Measurements from ENCODE around the gene ABCA4.

Gene ABCA4

GRCh38 chr1:94104776-94105580, 16.0 kb downstream of the ABCA4 start:
- DNase-seq (ENCODE audit: low read depth) = no peak

GRCh38 chr1:94104127-94104684, 16.7 kb downstream of the ABCA4 start:
- DNase-seq (ENCODE audit: low read depth) = no peak

GRCh38 chr1:94103608-94104007, 17.3 kb downstream of the ABCA4 start:
- DNase-seq (ENCODE audit: low read depth) = no peak

- DNase-seq (ENCODE audit: low read depth) = no peak
Observed at GRCh38 chr1:94101613-94102525, 19.1 kb downstream of the ABCA4 start.

- no peak for DNase-seq (ENCODE audit: low read depth)
Observed at GRCh38 chr1:94100785-94101612, 19.9 kb downstream of the ABCA4 start.

GRCh38 chr1:94100129-94100784, 20.7 kb downstream of the ABCA4 start:
- no peak for DNase-seq (ENCODE audit: low read depth)

GRCh38 chr1:94099303-94099702, 21.6 kb downstream of the ABCA4 start:
- DNase-seq (ENCODE audit: low read depth) = no peak

- DNase-seq (ENCODE audit: low read depth) = no peak
Observed at GRCh38 chr1:94098585-94099111, 22.3 kb downstream of the ABCA4 start.

- DNase-seq (ENCODE audit: low read depth) = no peak
Observed at GRCh38 chr1:94096797-94097549, 24.0 kb downstream of the ABCA4 start.

- no peak for DNase-seq (ENCODE audit: low read depth)
Observed at GRCh38 chr1:94095744-94096469, 25.0 kb downstream of the ABCA4 start.

- DNase-seq (ENCODE audit: low read depth) = no peak
Observed at GRCh38 chr1:94095112-94095637, 25.8 kb downstream of the ABCA4 start.

- DNase-seq (ENCODE audit: low read depth) = no peak
Observed at GRCh38 chr1:94094469-94095111, 26.4 kb downstream of the ABCA4 start.

GRCh38 chr1:94093996-94094395, 27.0 kb downstream of the ABCA4 start:
- DNase-seq (ENCODE audit: low read depth) = no peak

- no peak for DNase-seq (ENCODE audit: low read depth)
Observed at GRCh38 chr1:94093396-94093795, 27.6 kb downstream of the ABCA4 start.

GRCh38 chr1:94092210-94092613, 28.7 kb downstream of the ABCA4 start:
- no peak for DNase-seq (ENCODE audit: low read depth)

- DNase-seq (ENCODE audit: low read depth) = no peak
Observed at GRCh38 chr1:94090761-94091160, 30.2 kb downstream of the ABCA4 start.

- no peak for DNase-seq (ENCODE audit: low read depth)
Observed at GRCh38 chr1:94087193-94087592, 33.8 kb downstream of the ABCA4 start.

- no peak for DNase-seq (ENCODE audit: low read depth)
Observed at GRCh38 chr1:94084547-94084946, 36.4 kb downstream of the ABCA4 start.

GRCh38 chr1:94084085-94084484, 36.9 kb downstream of the ABCA4 start:
- DNase-seq (ENCODE audit: low read depth) = no peak

All from stimulated activated CD8-positive, alpha-beta memory T cell treated with anti-CD3 and anti-CD28 coated beads, Interleukin-12 subunit alpha, Interleukin-12 subunit beta, amount 100 ng/mL, for 1 hour (primary cell).